VCaP (cell line): ENCODE results near the gene PTPRT.

ENCODE experiments used
- H3K27ac ChIP-seq: fragments of 450-650 bp; 2 replicates; pipeline ENCODE4 v1.5.1; 2017
- TF ChIP-seq, protein P1 (sequence below): fragments of 450-650 bp; conservative IDR thresholded peaks from 2 replicates; pipeline ENCODE4 v1.5.1; 2017; ENCODE audit warnings: mild to moderate bottlenecking, moderate library complexity

Gene PTPRT

DNA sequence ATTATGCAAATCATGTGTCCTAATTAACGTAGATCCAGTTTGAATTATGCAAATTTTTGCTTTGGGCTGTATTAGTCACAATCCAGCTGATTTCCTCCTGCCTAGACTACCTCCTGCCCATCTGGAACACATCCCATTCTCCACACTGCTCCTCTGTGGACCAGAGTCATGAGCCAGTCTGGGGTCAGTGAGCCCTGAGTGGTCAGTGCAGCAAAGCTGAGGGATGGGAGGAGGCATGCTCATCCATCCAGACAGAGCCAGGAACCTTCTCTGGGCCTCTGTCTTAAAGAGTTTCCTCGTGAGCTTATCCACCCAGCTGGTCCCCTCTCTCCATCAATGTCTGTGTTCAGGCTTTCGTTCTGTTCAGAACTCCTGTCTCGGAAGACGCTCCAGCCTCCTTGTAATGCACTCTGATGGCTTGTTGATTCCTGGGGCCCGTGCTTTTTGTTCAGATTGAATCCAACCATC lies 747.8 kb downstream of the PTPRT start:
- peak overlapping the region; percentile 72 for H3K27ac ChIP-seq
- TF ChIP-seq, protein P1, sequence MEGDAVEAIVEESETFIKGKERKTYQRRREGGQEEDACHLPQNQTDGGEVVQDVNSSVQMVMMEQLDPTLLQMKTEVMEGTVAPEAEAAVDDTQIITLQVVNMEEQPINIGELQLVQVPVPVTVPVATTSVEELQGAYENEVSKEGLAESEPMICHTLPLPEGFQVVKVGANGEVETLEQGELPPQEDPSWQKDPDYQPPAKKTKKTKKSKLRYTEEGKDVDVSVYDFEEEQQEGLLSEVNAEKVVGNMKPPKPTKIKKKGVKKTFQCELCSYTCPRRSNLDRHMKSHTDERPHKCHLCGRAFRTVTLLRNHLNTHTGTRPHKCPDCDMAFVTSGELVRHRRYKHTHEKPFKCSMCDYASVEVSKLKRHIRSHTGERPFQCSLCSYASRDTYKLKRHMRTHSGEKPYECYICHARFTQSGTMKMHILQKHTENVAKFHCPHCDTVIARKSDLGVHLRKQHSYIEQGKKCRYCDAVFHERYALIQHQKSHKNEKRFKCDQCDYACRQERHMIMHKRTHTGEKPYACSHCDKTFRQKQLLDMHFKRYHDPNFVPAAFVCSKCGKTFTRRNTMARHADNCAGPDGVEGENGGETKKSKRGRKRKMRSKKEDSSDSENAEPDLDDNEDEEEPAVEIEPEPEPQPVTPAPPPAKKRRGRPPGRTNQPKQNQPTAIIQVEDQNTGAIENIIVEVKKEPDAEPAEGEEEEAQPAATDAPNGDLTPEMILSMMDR: no peak

DNA sequence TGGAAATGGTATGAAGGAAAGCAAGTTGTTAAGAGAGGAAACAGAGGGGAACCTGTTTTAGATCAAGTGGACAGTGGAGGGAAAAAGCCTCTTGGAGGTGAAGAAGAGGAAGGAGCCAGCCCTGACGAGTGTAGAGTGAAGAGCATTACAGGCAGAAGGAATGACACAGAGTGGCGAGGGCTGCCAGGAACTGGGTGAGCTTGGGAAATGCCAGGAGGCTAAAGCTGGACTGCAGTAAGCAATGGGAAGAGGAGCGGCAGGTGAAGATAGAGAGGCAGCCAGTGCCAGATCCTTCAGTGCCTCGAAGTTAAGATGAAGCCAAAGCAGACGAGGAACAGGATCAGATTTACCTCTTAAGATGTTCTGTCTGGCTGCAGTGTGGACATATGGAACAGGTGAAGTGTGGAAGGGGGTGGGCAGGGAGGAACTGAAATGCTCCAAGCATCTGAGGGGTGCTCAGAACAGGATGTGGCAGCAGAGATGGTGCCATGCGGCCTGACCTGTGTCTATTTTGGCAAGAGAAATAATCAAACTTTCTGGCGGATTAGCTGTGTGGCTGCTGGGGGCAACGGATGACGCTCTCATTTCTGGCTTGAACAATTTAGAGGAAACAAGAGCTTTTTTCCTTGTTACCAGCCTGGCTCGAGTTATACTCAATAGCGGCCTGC lies 748.4 kb downstream of the PTPRT start:
- TF ChIP-seq, protein P1: no peak
- H3K27ac ChIP-seq: peak overlapping the region; percentile 72

DNA sequence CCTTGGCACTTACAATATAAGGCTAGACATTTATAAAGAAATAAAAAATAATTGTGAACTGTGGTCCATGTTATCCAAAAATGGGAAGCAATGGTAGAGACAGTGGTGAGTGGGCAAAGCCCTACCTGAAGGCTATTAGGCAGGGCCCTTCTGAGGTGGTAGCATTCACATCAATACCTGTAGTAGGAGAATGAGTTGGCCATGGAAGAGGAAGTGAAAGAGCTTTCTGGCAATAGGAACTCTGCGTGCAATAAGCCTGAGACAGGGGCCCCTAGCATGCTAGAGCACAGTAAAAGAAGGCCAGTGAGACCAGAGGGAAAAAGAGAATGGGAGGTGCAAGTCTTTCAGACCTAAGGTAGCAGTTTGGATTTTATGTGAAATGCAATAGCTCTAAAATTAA lies 754.5 kb downstream of the PTPRT start:
- TF ChIP-seq, protein P1: no peak

DNA sequence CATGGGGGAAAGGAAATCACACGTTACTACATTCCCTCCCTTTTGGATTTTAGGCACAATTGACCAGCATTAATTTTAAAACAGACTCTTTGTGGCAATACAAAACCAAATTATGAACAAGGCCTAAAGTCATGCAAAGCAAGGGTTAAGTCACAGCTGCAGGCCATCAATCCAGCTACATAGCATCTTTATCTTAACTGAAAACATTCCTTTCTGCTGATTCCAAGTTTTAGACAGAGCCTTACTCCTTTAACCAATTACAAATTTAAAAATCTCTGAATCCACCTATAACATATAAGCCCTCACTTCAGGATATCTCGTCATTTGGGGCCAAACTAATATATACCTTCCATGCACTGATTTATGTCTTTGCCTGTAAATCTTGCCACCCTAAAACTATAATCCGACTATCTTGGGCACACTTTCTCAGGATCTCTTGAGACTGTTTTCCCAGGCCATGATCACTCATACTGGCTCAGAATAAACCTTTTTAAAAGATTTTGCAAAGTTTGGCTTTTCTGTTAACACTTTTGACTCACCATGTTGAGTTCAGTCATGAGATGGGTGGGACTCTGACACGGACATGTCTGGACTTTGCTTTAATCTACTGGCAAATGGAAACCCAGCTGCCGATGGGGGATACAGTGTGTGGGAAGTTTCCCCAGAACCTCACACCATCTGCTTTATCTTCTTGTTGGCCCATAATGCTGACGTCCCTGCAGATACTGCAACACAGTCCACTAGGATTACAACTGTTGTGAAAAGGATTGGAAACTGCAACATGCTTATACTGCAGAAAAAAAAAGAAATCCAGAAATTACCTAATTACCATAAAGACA lies 757.0 kb downstream of the PTPRT start:
- TF ChIP-seq, protein P1: no peak
- H3K27ac ChIP-seq: no peak overlapping the region

More for the DNA sequence above, 754.5 kb downstream of the PTPRT start:
- no peak overlapping the region for H3K27ac ChIP-seq

DNA sequence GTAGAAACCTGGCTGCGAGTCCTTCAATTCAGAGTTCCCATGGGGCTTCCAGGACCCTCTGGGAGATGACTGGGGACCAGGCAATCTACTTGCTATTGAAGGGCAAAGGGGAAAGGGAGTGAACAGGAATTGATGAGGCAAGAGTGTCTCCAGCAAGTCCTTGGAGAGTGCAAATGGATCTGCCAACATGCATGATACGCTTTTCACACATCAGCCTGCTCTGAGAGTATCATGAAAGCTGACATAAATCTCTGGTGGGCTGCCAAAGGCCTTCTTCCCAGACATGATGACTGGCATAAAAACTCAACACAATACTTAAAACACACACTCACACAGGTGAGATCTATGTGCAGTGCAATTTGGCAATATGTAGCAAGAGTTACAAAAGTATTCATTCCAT lies 759.1 kb downstream of the PTPRT start:
- TF ChIP-seq, protein P1: no peak
- H3K27ac ChIP-seq: no peak overlapping the region

DNA sequence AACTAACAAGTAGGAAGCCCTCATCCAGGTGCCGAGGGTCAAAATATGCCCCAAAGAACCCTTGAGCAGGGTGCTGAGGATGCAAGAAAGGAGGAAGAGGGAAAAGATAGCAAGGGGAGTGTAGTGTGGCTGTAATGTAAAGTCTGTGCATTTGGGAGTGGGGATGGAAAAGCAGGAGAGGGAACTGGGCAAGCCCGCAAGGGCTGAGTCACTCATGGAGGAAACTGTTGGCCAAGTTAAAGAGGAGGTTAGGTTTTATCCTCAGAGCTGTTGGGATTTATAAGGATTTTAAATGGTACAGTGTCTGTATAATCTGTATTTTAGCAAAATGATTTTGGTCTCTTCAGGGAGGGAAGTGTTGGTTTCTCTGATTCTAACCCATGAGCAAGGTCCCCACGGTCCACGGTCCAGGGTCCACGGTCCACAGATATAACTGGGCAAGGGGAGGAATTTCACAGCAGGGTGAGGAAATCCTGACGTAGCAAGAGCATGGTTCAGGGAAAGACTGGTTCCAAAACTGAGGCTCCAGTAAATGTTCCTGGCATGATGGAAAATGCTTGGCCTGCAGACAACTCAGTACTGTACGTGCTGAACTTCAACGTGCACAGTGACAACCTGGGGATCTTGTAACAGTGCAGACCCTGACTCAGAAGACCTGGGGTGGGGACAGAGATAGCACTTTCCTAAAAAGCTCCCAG lies 759.8 kb downstream of the PTPRT start:
- H3K27ac ChIP-seq: no peak overlapping the region
- TF ChIP-seq, protein P1: no peak

DNA sequence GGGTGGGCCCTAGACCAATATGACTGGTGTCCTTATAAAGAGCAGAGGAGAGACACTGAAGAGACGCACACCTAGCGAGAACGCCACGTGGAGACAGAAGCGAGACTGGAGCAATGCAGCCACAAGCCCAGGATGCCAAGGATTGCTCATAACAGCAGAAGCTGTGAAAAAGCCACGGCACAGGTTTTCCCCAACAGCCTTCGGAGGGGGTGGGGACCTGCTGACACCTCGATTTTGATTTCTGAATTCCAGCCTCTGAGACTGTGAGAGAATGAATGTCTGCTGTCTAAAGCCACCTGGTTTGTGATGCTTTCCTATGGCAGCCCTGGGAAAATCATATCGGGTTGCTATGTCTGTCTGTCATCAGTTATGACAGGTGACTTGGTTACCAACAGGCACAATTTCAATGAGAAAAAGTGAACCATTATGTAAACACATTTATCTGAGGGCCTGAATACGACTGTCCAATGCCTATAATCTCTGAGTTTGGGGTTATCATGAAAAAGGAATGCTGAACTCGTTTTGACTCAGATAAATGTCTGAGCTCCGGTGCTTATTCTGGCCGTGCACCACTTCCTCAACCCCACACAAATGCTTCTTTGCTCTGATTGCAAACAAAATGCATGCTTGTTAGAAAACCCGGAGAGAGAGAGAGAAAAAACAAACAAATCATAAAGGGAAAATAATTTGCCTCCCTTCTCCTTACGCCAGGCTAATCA lies 769.7 kb downstream of the PTPRT start:
- H3K27ac ChIP-seq: no peak overlapping the region
- TF ChIP-seq, protein P1: no peak
